CD14-positive monocyte (primary cell): ENCODE measurements around the gene CIAO2A. TPM values are rescaled to one million over a fixed set of nuclear protein-coding genes. Genes with fewer than 3 reads are reported as not detected.

Source experiments
- DNase-seq, 3 donors: peaks; one replicate each; pipeline ENCODE4 v3.0.0-alpha.2; 2011 to 2022
- H2AFZ ChIP-seq: 2 replicates; pipeline ENCODE4 v1.6.0; 2012; ENCODE audit warnings: mild to moderate bottlenecking, low read depth, low read length, inconsistent platforms; ENCODE audit not compliant: insufficient read depth, poor library complexity, severe bottlenecking
- H3K27ac ChIP-seq, 2 donors: 1 replicate in 1 of 2; 2 replicates in 1 of 2; pipeline ENCODE4 v1.5.1; 2012 to 2013; ENCODE audit warnings: low read length in 2 of 2, control low read depth in 1 of 2, inconsistent platforms in 1 of 2, low read depth in 1 of 2, mild to moderate bottlenecking in 1 of 2
- H3K27me3 ChIP-seq, 2 donors: one replicate each; pipeline versions ENCODE4 v1.6.0 to v1.6.1; 2011 to 2013; ENCODE audit warnings: low read length in 2 of 2; ENCODE audit not compliant: control insufficient read depth in 2 of 2, insufficient read depth in 2 of 2
- H3K36me3 ChIP-seq, 2 donors: replicated peaks in 1 of 2; 1 replicate in 1 of 2; 2 replicates in 1 of 2; pipeline versions ENCODE4 v1.5.1 to v1.6.1; 2012 to 2013; ENCODE audit warnings: low read length in 2 of 2, control low read depth in 1 of 2, inconsistent platforms in 1 of 2, mild to moderate bottlenecking in 1 of 2; ENCODE audit not compliant: insufficient read depth in 2 of 2, control insufficient read depth in 1 of 2
- H3K4me1 ChIP-seq, 2 donors: 1 replicate in 1 of 2; 2 replicates in 1 of 2; pipeline versions ENCODE4 v1.5.1 to v1.6.1; 2012 to 2013; ENCODE audit warnings: low read length in 2 of 2, control low read depth in 1 of 2, inconsistent platforms in 1 of 2, mild to moderate bottlenecking in 1 of 2, moderate library complexity in 1 of 2; ENCODE audit not compliant: insufficient read depth in 2 of 2, control insufficient read depth in 1 of 2
- H3K4me2 ChIP-seq: replicated peaks from 2 replicates; pipeline ENCODE3; 2012; ENCODE audit warnings: low read length, moderate library complexity, mild to moderate bottlenecking; ENCODE audit not compliant: poor library complexity, severe bottlenecking; ENCODE audit errors: extremely low read depth
- H3K4me3 ChIP-seq, 3 experiments: fragments of 200-600 bp in 1 of 3; sonication (generic) in 1 of 3; replicated peaks in 1 of 3; 1 replicate in 2 of 3; 2 replicates in 1 of 3; pipeline ENCODE4 v1.5.1; 2011 to 2013; ENCODE audit warnings: low read length in 3 of 3, mild to moderate bottlenecking in 3 of 3, control low read depth in 2 of 3, low read depth in 2 of 3, inconsistent platforms in 1 of 3, moderate library complexity in 1 of 3
- H3K79me2 ChIP-seq: 2 replicates; pipeline ENCODE4 v1.6.0; 2012; ENCODE audit warnings: mild to moderate bottlenecking, control low read depth, inconsistent platforms, low read length, moderate library complexity; ENCODE audit not compliant: insufficient read depth
- H3K9ac ChIP-seq: 2 replicates; pipeline ENCODE4 v1.6.0; 2017; ENCODE audit warnings: low read length, mild to moderate bottlenecking; ENCODE audit not compliant: insufficient read depth, poor library complexity, severe bottlenecking
- H3K9me3 ChIP-seq, 2 donors: replicated peaks in 1 of 2; 1 replicate in 1 of 2; 2 replicates in 1 of 2; pipeline versions ENCODE4 v1.5.1 to v1.6.1; 2012 to 2013; ENCODE audit warnings: low read length in 2 of 2, control low read depth in 1 of 2; ENCODE audit not compliant: control insufficient read depth in 1 of 2, insufficient read depth in 1 of 2
- H4K20me1 ChIP-seq: 2 replicates; pipeline ENCODE4 v1.6.0; 2012; ENCODE audit warnings: mild to moderate bottlenecking, low read length, control low read depth, moderate library complexity; ENCODE audit not compliant: insufficient read depth
- H3K27ac Mint-ChIP-seq, 7 donors: one replicate each; pipeline ENCODE4 v1.8.0; 2020; ENCODE audit warnings: mild to moderate bottlenecking in 7 of 7, mixed read lengths in 7 of 7, moderate library complexity in 6 of 7, inconsistent platforms in 2 of 7
- H3K27me3 Mint-ChIP-seq, 3 donors: one replicate each; pipeline ENCODE4 v1.8.0; 2021 to 2022; ENCODE audit warnings: low read depth in 3 of 3, mild to moderate bottlenecking in 3 of 3, mixed read lengths in 3 of 3, moderate library complexity in 3 of 3, inconsistent platforms in 1 of 3
- H3K36me3 Mint-ChIP-seq, 2 donors: one replicate each; pipeline ENCODE4 v1.8.0; 2020; ENCODE audit warnings: mixed read lengths in 2 of 2, inconsistent platforms in 1 of 2, mild to moderate bottlenecking in 1 of 2
- H3K4me1 Mint-ChIP-seq: one replicate; pipeline ENCODE4 v1.8.0; 2020; ENCODE audit warnings: mild to moderate bottlenecking, mixed read lengths
- H3K4me3 Mint-ChIP-seq, 2 donors: one replicate each; pipeline ENCODE4 v1.8.0; 2020; ENCODE audit warnings: mild to moderate bottlenecking in 2 of 2, mixed read lengths in 2 of 2, moderate library complexity in 1 of 2
- H3K9me3 Mint-ChIP-seq, 7 donors: one replicate each; pipeline ENCODE4 v1.8.0; 2020 to 2022; ENCODE audit warnings: mixed read lengths in 7 of 7, mild to moderate bottlenecking in 6 of 7, moderate library complexity in 6 of 7, inconsistent platforms in 2 of 7
- WGBS: methylation state at CpG from one replicate; pipeline ENCODE4 v1.1.5; 2013; ENCODE audit warnings: missing lambda C conversion rate; ENCODE audit not compliant: insufficient coverage; 5-methylcytosine and 5-hydroxymethylcytosine counted together
- intact Hi-C, 2 donors: fragments of 100-400 bp; cut with micrococcal nuclease; formaldehyde crosslinking; loops; one replicate each; pipeline versions ENCODE4 v1.15.0 to v1.15.1; 2023
- polyA plus RNA-seq, 3 donors: library from polyadenylated mRNA; depleted of rRNA in 1 of 3; unstranded in 2 of 3; stranded (reverse) in 1 of 3; fragments of 300-500 nt in 2 of 3; fragments of >200 nt in 1 of 3; fragmentation: Illumina TruSeq in 2 of 3; gene quantifications; 1 replicate in 2 of 3; 2 replicates in 1 of 3; pipeline ENCODE4 v1.2.3, GENCODE V29; 2012 to 2021
- TF ChIP-seq, protein P1 (sequence below): fragments of 200-600 bp; IDR thresholded peaks from one replicate; pipeline ENCODE4 v1.8.0; 2022; ENCODE audit warnings: antibody characterized with exemption, mild to moderate bottlenecking

Gene CIAO2A
- polyA plus RNA-seq, 3 donors, result 98.2 to 265 (median 261) TPM

DNA sequence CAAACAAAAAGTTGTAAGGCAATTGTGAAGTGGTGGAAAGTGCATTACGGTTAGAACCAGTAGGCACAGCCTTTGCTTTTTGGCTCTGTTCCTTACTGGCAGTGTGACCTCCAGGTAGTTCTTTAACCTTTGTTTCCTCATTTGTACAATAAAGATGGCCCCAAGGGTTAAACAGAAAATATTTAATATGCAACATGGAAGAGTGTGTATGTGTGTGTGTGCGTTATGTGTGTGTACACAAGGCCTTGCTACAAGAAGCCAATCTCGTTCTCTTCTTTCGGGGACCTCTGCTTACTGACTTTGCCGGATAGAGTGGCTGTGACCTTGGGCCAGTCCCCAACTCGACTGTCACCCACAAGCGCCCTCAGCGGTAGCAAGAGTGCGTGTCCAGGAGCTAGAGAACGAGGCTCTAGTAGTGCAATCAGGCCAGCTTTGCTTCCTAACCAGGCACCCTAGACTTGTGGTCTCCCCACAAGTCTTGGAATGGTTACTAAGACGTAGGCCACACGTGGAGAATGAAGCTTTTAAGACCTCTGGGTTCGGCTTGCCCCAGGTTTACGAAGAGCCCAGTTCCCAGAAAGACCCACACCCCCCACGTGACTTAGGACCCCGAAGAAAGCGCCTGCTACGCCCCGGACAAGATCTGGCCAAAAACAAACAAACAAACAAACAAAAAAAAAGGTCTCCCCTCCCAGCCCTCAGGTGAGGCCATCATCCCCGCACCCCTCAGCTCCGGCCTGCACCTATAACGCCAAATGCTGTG, 593 bp downstream of the CIAO2A start:
- 3% methylated on average over 14 of the region's 22 CpGs for WGBS
- Histone ChIP-seq H3K4me3 (peak overlapping the region; percentile 52 to 90 (median 84)), H3K4me1 (peaks cover 83 to 91% of the 10 kb centered on the region in 2 donors), H3K27ac (peak overlapping the region; percentile 87 to 95), H3K9me3 (no peaks in the 10 kb centered on the region), H3K36me3 (peaks cover 4 to 5% of the 10 kb centered on the region in 2 donors), H3K27me3 (no peaks in the 10 kb centered on the region), H3K9ac (peak overlapping the region; percentile 76), H2AFZ (peak overlapping the region; percentile 89), H4K20me1 (peaks cover 18% of the 10 kb centered on the region), H3K4me2 (peak overlapping the region; percentile 90), H3K79me2 (peaks cover 81% of the 10 kb centered on the region)
- H3K4me3 Mint-ChIP-seq, result peak overlapping the region; percentile 97 to 99
- intact Hi-C loops, result loop anchor here in 1 of 2 donors (5.0 kb wide), 1 partner anchor 69 kb away; the partner anchor contains the start of gene PPIB
- H3K4me1 Mint-ChIP-seq, result peaks cover 74% of the 10 kb centered on the region
- H3K27me3 Mint-ChIP-seq, result no peaks in the 10 kb centered on the region
- H3K9me3 Mint-ChIP-seq, result peaks cover 0 to under 1% (median 0%) of the 10 kb centered on the region in 7 donors
- peak; percentile 39 to 56 (median 43) for DNase-seq
- peaks cover 7 to 8% of the 10 kb centered on the region in 2 donors for H3K36me3 Mint-ChIP-seq
- TF ChIP-seq, protein P1, sequence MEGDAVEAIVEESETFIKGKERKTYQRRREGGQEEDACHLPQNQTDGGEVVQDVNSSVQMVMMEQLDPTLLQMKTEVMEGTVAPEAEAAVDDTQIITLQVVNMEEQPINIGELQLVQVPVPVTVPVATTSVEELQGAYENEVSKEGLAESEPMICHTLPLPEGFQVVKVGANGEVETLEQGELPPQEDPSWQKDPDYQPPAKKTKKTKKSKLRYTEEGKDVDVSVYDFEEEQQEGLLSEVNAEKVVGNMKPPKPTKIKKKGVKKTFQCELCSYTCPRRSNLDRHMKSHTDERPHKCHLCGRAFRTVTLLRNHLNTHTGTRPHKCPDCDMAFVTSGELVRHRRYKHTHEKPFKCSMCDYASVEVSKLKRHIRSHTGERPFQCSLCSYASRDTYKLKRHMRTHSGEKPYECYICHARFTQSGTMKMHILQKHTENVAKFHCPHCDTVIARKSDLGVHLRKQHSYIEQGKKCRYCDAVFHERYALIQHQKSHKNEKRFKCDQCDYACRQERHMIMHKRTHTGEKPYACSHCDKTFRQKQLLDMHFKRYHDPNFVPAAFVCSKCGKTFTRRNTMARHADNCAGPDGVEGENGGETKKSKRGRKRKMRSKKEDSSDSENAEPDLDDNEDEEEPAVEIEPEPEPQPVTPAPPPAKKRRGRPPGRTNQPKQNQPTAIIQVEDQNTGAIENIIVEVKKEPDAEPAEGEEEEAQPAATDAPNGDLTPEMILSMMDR, result no peak
- peak overlapping the region; percentile 97 to 100 (median 99) for H3K27ac Mint-ChIP-seq

DNA sequence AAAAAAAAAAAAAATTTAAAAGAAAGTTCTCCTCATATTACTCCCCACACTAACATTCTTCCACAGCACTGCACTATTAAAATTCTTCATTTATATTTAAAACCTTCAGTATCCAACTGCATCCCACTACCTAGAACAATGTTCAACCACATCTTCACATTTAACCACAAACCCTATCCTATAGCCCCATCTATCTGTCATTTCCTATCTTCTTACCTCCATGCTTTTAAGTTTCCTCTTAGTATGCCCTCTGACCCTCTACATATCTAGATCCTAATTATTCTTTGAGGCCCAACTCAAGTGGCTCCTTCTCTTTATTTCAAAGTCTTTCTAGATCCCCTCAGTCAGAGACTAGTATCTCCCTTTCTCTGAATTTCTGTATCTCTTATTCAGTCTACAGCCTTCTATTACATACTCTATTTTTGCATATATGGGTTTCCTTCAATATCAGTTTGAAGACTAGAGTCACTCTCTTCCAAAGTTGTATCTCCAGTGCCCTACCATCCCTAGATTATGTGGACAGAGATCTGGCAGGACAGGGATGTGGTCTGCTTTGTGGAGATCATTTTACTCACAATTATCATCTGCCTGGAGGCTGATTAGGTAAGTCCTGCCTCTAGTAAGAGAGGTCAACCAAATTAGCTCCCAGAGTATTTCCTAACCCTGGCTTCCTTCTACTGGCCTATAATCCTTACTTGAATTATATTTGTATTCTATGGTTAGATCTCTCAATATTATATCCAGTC, 1.4 kb downstream of the CIAO2A start:
- Histone ChIP-seq H3K27ac (peak overlapping the region in 1 of 2 donors; percentile 95), H3K36me3 (peaks cover 11 to 12% of the 10 kb centered on the region in 2 donors), H3K27me3 (no peaks in the 10 kb centered on the region), H3K9me3 (no peaks in the 10 kb centered on the region), H3K9ac (no peak overlapping the region), H3K79me2 (peaks cover 81% of the 10 kb centered on the region), H3K4me2 (peak overlapping the region; percentile 90), H4K20me1 (peaks cover 10% of the 10 kb centered on the region), H2AFZ (no peak overlapping the region), H3K4me1 (peaks cover 76 to 85% of the 10 kb centered on the region in 2 donors), H3K4me3 (peak overlapping the region in 1 of 3 experiments; percentile 90)
- Mint-ChIP-seq H3K27me3 (no peaks in the 10 kb centered on the region), H3K4me1 (peaks cover 68% of the 10 kb centered on the region), H3K9me3 (peaks cover 0 to 3% (median 0%) of the 10 kb centered on the region in 7 donors), H3K36me3 (peaks cover 15% of the 10 kb centered on the region in 2 donors), H3K27ac (peak overlapping the region; percentile 37 to 100 (median 99)), H3K4me3 (peak overlapping the region; percentile 97 to 99)
- DNase-seq, result no peak
- intact Hi-C loops, result loop anchor here in 1 of 2 donors (5.0 kb wide), 1 partner anchor 70 kb away; the partner anchor contains the start of gene PPIB
- TF ChIP-seq, protein P1, result peak; percentile 29
